GM18858 (cell line): ENCODE results near the gene PHF5A.

ENCODE experiments used
- ATAC-seq: cut with Tn5 transposase; IDR thresholded peaks from one replicate; pipeline ENCODE4 v1.9.1; 2021; ENCODE audit not compliant: unreplicated experiment

Gene PHF5A

DNA sequence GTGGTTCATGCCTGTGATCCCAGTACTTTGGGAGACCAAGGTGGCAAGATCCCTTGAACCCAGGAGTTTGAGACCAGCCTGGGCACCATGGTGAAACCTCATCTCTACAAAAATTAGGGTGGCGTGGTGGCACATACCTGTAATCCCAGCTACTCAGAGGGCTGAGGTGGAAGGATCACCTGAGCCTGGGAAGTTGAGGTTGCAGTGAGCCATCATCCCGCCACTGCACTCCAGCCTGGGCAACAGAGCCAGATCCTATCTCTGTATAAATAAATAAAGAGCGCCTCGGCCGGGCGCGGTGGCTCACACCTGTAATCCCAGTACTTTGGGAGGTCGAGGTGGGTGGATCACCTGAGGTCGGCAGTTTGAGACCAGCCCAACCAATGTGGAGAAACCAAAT is 49.8 kb downstream of the PHF5A start:
- no peak for ATAC-seq

DNA sequence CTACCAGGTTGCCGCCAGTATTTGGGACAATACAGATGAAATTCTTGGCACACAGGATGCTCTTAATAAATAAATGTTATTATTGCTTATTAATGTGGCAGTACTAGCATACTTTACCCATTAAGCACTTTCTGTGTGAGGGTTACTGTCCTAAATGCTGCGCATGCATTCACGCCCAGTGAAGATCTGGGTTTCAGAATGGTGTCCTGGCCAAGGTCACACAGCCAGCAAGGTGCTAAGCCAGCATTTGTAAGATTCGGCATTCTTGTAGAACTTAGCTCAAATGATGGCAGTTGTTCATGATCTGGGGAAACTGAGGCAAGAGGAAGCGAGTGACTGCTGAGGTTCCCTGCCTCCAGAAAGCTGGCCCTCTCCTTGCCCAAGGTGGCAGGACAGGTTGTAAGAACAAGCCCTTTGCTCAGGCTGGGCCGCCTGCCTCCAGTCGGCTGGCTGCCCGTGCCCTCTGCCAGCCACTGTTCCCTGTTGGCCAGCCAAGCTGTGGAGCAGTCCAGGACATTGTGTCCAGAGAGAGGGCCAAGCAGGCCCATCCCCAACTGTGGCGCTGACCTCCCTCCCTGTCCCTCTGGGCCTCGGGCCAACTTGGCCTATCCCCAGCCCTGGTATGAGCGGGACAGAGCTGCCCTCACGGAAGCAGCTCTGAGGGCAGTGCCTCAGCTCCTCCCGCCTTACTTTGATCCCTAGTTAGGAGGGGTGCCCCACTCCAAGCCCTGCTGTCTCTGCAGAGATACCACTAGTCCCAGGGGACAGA is 50.7 kb downstream of the PHF5A start:
- no peak for ATAC-seq

DNA sequence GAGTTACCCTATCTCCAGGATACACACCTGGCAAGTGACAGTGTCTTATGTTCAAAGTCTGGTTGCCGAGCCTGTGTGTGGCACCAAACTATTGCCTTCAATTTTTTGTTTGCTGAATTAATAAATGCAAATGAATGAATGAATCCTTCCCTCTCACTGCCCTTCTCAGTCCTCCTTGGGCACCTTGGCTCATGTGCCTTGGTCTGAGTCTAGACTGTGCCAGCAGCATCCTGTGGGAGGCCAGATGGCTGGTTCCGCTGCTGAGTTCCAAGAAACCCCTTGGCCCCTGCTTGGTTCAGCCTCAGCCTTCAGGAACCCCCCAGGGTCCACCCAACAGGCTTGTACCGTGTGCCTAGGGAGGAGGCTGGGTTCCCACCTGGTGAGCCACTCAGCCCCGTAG is 52.9 kb downstream of the PHF5A start:
- ATAC-seq, result no peak

DNA sequence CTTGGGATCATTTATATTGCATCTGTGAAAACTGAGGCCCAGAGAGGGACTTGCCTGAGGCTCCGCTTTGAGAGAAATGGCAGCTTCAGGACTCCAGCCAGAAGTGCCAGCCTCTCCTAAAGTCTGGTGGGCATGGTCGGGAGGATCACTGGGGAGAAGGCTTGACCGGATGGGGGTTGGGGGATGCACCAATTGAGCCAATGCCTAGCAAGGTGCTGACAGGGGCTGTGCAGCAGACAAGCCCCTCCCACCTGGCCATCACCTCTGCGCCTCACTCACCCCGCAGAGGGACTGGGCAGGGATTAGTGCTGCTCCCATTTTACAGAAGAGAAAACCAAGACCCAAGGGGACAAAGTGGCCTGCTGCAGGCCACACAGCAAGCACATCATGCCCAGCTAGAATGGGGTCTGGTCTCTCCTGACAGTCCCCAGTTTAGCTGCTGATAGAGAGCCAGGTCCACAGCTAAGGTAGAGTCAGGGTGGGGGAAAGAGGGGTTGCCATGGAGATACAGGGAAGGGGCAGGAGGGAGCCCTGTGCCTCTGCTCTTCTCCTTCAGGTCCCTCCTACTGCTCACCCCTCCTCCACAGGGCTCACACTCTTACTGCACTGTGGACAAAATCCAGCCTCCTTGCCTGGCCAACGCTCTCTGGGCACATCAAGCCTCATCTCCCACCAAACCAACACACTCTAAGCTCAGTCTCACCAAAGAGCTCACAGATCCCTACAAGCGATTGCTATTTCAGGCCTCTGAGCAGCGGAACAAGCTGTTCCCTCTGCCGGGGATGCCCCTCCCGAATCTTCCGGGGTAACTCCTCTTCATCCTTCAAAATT is 57.3 kb downstream of the PHF5A start:
- no peak for ATAC-seq

DNA sequence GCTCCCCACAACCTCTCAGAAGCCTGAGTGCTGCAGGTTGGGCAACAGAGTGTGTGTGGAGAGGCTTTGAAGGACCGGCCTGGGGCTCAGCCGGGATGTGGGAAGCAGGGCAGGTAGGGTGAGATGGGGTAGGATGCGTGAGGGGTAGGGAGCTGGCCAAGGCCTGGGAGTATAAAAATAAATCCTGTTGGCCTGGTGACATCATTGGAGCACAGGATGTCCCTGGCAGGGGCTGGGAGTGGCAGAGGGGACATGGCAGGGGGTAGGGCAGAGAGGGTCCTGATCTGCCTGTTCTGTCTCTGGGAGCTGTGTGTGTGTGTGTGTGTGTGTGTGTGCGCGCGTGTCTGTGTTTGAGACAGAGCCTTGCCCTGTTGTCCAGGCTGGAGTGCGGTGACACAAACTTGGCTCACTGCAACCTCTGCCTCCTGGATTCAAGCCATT is 58.2 kb downstream of the PHF5A start:
- no peak for ATAC-seq
